ENCODE data around the gene C9.

The C9 gene

DNA sequence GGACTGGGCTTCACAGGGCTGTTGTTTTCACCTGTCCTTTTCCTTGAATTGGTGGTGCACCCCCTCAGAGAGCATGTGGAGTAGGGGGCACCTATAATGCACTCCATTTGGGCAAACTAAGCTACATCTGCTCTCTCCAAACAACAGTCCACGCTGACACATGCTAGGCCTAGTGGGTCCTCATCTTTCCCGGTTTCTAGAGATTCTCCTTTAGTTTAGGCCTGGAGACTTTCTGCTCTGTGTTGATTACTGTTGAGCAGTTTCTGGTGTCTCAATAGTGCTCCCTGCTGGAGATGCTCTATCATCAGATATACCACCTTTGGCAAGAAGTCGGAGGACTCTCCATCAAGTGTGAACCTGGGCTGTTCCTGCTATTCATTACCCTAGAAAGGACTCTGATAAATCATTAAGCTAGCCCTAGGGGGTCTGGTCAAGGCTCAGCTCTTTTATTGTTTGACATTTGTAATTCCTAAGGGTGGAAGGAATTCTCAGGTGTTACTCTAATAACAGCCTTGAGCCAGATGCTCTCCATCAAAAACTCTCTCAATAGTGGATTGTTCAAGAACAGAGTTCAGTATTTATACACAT lies 81.0 kb downstream of the C9 start:
- TF ChIP-seq, protein P1, sequence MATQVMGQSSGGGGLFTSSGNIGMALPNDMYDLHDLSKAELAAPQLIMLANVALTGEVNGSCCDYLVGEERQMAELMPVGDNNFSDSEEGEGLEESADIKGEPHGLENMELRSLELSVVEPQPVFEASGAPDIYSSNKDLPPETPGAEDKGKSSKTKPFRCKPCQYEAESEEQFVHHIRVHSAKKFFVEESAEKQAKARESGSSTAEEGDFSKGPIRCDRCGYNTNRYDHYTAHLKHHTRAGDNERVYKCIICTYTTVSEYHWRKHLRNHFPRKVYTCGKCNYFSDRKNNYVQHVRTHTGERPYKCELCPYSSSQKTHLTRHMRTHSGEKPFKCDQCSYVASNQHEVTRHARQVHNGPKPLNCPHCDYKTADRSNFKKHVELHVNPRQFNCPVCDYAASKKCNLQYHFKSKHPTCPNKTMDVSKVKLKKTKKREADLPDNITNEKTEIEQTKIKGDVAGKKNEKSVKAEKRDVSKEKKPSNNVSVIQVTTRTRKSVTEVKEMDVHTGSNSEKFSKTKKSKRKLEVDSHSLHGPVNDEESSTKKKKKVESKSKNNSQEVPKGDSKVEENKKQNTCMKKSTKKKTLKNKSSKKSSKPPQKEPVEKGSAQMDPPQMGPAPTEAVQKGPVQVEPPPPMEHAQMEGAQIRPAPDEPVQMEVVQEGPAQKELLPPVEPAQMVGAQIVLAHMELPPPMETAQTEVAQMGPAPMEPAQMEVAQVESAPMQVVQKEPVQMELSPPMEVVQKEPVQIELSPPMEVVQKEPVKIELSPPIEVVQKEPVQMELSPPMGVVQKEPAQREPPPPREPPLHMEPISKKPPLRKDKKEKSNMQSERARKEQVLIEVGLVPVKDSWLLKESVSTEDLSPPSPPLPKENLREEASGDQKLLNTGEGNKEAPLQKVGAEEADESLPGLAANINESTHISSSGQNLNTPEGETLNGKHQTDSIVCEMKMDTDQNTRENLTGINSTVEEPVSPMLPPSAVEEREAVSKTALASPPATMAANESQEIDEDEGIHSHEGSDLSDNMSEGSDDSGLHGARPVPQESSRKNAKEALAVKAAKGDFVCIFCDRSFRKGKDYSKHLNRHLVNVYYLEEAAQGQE (IDR thresholded peaks at IDR 0.05; ENCODE audit: insufficient read depth in 1 of 2, low read depth in 2 of 2, low read length in 2 of 2): no peak
- no peak for TF ChIP-seq FOXP2 (optimal IDR thresholded peaks at IDR 0.05; ENCODE audit: borderline replicate concordance, extremely low read depth, extremely low read length, insufficient read depth)
- TF ChIP-seq SIN3A (IDR thresholded peaks at IDR 0.05; ENCODE audit: borderline replicate concordance, insufficient read depth, low read length): no peak
- no peak for TF ChIP-seq TAF1 (IDR thresholded peaks at IDR 0.05; ENCODE audit: borderline replicate concordance, insufficient read depth, low read length)
- TF ChIP-seq POLR2AphosphoS5 (IDR thresholded peaks at IDR 0.05; ENCODE audit: low read depth, low read length): no peak

DNA sequence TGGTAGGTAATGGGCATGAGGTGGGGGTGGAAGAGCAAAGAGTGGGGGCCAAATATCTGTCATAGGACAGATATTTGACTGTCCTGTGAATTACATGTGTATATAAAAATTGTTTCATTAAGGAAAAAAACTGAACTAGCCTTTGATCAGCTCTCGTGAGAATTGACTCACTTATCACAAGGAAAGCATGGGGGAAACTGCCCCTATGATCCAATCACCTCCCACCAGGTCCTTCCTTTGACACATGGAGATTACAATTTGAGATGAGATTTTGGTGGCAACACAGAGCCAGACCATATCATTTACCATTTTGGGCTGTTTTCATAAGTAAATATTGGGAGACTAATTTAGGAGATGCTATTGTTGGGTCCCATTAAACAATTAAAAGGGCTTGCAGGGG lies 81.7 kb downstream of the C9 start:
- TF ChIP-seq, protein P1 (IDR thresholded peaks at IDR 0.05; ENCODE audit: insufficient read depth in 1 of 2, low read depth in 2 of 2, low read length in 2 of 2): no peak
- TF ChIP-seq FOXP2 (optimal IDR thresholded peaks at IDR 0.05; ENCODE audit: borderline replicate concordance, extremely low read depth, extremely low read length, insufficient read depth) (no peak), TAF1 (IDR thresholded peaks at IDR 0.05; ENCODE audit: borderline replicate concordance, insufficient read depth, low read length) (no peak), SIN3A (IDR thresholded peaks at IDR 0.05; ENCODE audit: borderline replicate concordance, insufficient read depth, low read length) (no peak), POLR2AphosphoS5 (IDR thresholded peaks at IDR 0.05; ENCODE audit: low read depth, low read length) (no peak)

DNA sequence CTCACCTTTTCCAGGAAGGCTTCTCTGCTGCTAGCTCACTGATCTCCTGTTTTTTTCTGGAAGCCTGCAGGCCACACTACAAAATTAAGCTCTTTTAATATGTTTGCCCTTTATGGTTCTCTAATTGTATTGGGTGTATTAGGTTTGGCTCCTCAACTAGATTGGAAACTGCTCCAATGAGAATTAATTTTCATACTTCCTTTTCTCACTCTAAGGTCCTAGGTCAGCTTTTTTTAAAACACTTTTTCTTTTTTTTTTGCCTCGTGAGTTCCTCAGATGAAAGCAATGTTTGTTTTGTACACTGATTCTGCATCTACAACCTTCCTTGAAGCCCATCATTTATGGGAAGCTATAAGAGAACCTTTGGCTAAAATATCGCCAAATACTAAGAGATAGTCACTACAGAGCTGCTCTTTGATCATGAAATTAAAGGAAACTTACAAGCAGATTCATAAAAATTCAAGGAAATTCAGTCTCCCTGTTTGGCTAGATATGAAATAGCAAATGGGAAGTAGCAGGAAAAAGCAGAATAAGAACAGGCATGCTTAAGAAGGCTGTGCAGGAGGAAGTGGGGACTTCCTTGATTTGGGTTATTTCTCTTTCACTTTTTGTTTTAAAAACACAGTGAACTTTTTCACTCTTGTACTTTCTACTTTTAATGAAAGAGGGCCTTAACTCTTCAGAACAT lies 89.8 kb downstream of the C9 start:
- TF ChIP-seq TAF1 (IDR thresholded peaks at IDR 0.05; ENCODE audit: borderline replicate concordance, insufficient read depth, low read length) (no peak), SIN3A (IDR thresholded peaks at IDR 0.05; ENCODE audit: borderline replicate concordance, insufficient read depth, low read length) (no peak), FOXP2 (optimal IDR thresholded peaks at IDR 0.05; ENCODE audit: borderline replicate concordance, extremely low read depth, extremely low read length, insufficient read depth) (no peak), POLR2AphosphoS5 (IDR thresholded peaks at IDR 0.05; ENCODE audit: low read depth, low read length) (no peak)
- TF ChIP-seq, protein P1 (IDR thresholded peaks at IDR 0.05; ENCODE audit: insufficient read depth in 1 of 2, low read depth in 2 of 2, low read length in 2 of 2): no peak

DNA sequence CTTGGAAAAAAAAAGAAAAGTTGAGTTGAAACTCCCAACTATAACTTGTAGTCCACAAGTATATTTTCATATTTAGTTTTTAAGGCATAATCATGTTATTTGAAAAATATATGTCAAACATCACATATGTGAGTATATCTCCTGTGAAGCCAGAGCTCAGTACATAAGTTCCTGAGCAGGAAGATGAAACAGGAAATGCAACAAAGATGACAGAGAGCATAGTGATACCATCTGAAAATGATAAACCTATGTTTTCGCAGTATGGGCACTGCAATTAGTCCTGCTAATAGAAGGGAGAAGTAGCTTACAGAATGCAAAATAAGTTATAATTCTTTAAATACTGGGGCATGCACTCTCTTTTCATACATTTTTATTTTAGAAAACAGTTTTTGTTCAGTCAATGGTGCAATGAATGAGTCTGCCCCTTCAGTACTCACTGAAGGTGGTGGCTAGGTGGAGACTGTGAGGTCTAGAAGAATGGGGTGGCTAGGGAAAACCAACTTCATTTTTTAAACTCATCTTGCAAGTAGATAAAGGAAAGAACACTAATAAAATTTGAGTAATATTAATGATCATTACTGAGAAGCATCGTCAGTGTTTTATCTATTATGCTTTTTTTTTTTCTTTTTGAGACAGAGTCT lies 90.9 kb downstream of the C9 start:
- TF ChIP-seq, protein P1 (IDR thresholded peaks at IDR 0.05; ENCODE audit: insufficient read depth in 1 of 2, low read depth in 2 of 2, low read length in 2 of 2): no peak
- TF ChIP-seq POLR2AphosphoS5 (IDR thresholded peaks at IDR 0.05; ENCODE audit: low read depth, low read length): no peak
- TF ChIP-seq FOXP2 (optimal IDR thresholded peaks at IDR 0.05; ENCODE audit: borderline replicate concordance, extremely low read depth, extremely low read length, insufficient read depth): no peak
- no peak for TF ChIP-seq TAF1 (IDR thresholded peaks at IDR 0.05; ENCODE audit: borderline replicate concordance, insufficient read depth, low read length)
- no peak for TF ChIP-seq SIN3A (IDR thresholded peaks at IDR 0.05; ENCODE audit: borderline replicate concordance, insufficient read depth, low read length)

Data from PFSK-1 (cell line).